Activated naive CD4-positive, alpha-beta T cell treated with anti-CD3 and anti-CD28 coated beads for 36 hours (primary cell): ENCODE data around the gene PGF. TPM values are rescaled to one million over a fixed set of nuclear protein-coding genes. Genes with fewer than 3 reads are reported as not detected.

Experiments
- CTCF ChIA-PET: fragments of 350-600 bp; sonication (Branson Sonifier 250); formaldehyde crosslinking; loops from one replicate; lab custom pipeline; 2021; ENCODE audit warnings: antibody characterized with exemption; lab: Charles Lee
- DNase-seq: peaks from one replicate; pipeline ENCODE4 v3.0.0-alpha.2; 2020
- H3K27ac Mint-ChIP-seq: one replicate; pipeline ENCODE4 v1.8.0; 2021; ENCODE audit warnings: mild to moderate bottlenecking, mixed read lengths
- H3K27me3 Mint-ChIP-seq: one replicate; pipeline ENCODE4 v1.8.0; 2021; ENCODE audit warnings: low read depth, mixed read lengths
- H3K36me3 Mint-ChIP-seq: one replicate; pipeline ENCODE4 v1.8.0; 2021; ENCODE audit warnings: low read depth, mixed read lengths
- H3K4me1 Mint-ChIP-seq: one replicate; pipeline ENCODE4 v1.8.0; 2021; ENCODE audit warnings: low read depth, mixed read lengths
- H3K4me3 Mint-ChIP-seq: one replicate; pipeline ENCODE4 v1.8.0; 2021; ENCODE audit warnings: mild to moderate bottlenecking, moderate library complexity, mixed read lengths
- H3K9me3 Mint-ChIP-seq: one replicate; pipeline ENCODE4 v1.8.0; 2021; ENCODE audit warnings: mixed read lengths
- intact Hi-C: fragments of 100-400 bp; cut with micrococcal nuclease; formaldehyde crosslinking; loops from one replicate; pipeline ENCODE4 v1.15.1; 2023
- total RNA-seq, 2 experiments: library from RNA; stranded (reverse); gene quantifications; one replicate each; pipeline ENCODE4 v1.2.3, GENCODE V29; 2021

PGF gene
- total RNA-seq, 2 experiments from 2014 or later = 0.10 TPM; not detected in 1

- intact Hi-C loops = no loop called here
- Mint-ChIP-seq H3K9me3 (no peaks in the 10 kb centered on the region), H3K27me3 (peaks cover 13% of the 10 kb centered on the region)
Observed at GRCh38 chr14:74952697-74953484, 2.5 kb downstream of the PGF start.

GRCh38 chr14:74952180-74952665, 3.2 kb downstream of the PGF start:
- H3K4me1 Mint-ChIP-seq = no peaks in the 10 kb centered on the region
- H3K27me3 Mint-ChIP-seq = peaks cover 13% of the 10 kb centered on the region
- H3K27ac Mint-ChIP-seq = no peak overlapping the region
- CTCF ChIA-PET = interaction anchor here (0.7 to 1.5 kb wide), 3 partner anchors 13 to 91 kb away, joined by 3 to 5 read pairs (median 3); no protein-coding TSS in a partner anchor
- H3K4me3 Mint-ChIP-seq = no peak overlapping the region
- no peaks in the 10 kb centered on the region for H3K9me3 Mint-ChIP-seq
- DNase-seq = no peak
- intact Hi-C loops = no loop called here
- H3K36me3 Mint-ChIP-seq = no peaks in the 10 kb centered on the region

More at GRCh38 chr14:74952697-74953484, 2.5 kb downstream of the PGF start:
- Mint-ChIP-seq H3K4me3 (no peak overlapping the region), H3K27ac (no peak overlapping the region), H3K4me1 (no peaks in the 10 kb centered on the region), H3K36me3 (no peaks in the 10 kb centered on the region)
- CTCF ChIA-PET = interaction anchor here (0.8 to 1.5 kb wide), 2 partner anchors 92 to 135 kb away, joined by 3 to 5 read pairs; no protein-coding TSS in a partner anchor
- DNase-seq = no peak

GRCh38 chr14:74951443-74952179, 3.8 kb downstream of the PGF start:
- Mint-ChIP-seq H3K36me3 (no peaks in the 10 kb centered on the region), H3K9me3 (no peaks in the 10 kb centered on the region), H3K27me3 (peaks cover 11% of the 10 kb centered on the region), H3K4me3 (no peak overlapping the region), H3K4me1 (peaks cover 1% of the 10 kb centered on the region), H3K27ac (no peak overlapping the region)
- intact Hi-C loops = no loop called here
- DNase-seq = no peak
- CTCF ChIA-PET = interaction anchor here (0.7 to 1.9 kb wide), 4 partner anchors 10 to 90 kb away, joined by 3 to 5 read pairs (median 4); no protein-coding TSS in a partner anchor

GRCh38 chr14:74950795-74951442, 4.5 kb downstream of the PGF start:
- Mint-ChIP-seq H3K9me3 (no peaks in the 10 kb centered on the region), H3K4me1 (peaks cover 7% of the 10 kb centered on the region), H3K4me3 (no peak overlapping the region), H3K36me3 (no peaks in the 10 kb centered on the region), H3K27ac (no peak overlapping the region), H3K27me3 (peaks cover 7% of the 10 kb centered on the region)
- intact Hi-C loops = no loop called here
- CTCF ChIA-PET = interaction anchor here (0.9 to 1.9 kb wide), 2 partner anchors 9 to 12 kb away, joined by 3 to 5 read pairs; no protein-coding TSS in a partner anchor
- no peak for DNase-seq

GRCh38 chr14:74949859-74950573, 5.4 kb downstream of the PGF start:
- CTCF ChIA-PET = interaction anchor here (0.9 to 1.9 kb wide), 3 partner anchors 8 to 139 kb away, joined by 4 to 5 read pairs (median 4); no protein-coding TSS in a partner anchor
- Mint-ChIP-seq H3K9me3 (no peaks in the 10 kb centered on the region), H3K4me1 (peaks cover 7% of the 10 kb centered on the region), H3K27ac (no peak overlapping the region), H3K27me3 (peaks cover 7% of the 10 kb centered on the region), H3K4me3 (no peak overlapping the region), H3K36me3 (no peaks in the 10 kb centered on the region)
- intact Hi-C loops = loop anchor here (10.0 kb wide), 1 partner anchor 705 kb away; no protein-coding TSS in a partner anchor
- DNase-seq = no peak

- intact Hi-C loops = loop anchor here (10.0 kb wide), 1 partner anchor 706 kb away; no protein-coding TSS in a partner anchor
- Mint-ChIP-seq H3K4me1 (peaks cover 7% of the 10 kb centered on the region), H3K27me3 (peaks cover 7% of the 10 kb centered on the region), H3K9me3 (no peaks in the 10 kb centered on the region), H3K27ac (no peak overlapping the region), H3K36me3 (no peaks in the 10 kb centered on the region), H3K4me3 (no peak overlapping the region)
- CTCF ChIA-PET = interaction anchor here (0.9 to 5.5 kb wide), 6 partner anchors 11 to 140 kb away, joined by 3 to 75 read pairs (median 4); no protein-coding TSS in a partner anchor
- DNase-seq = no peak
Observed at GRCh38 chr14:74949191-74949601, 6.2 kb downstream of the PGF start.

GRCh38 chr14:74948228-74949175, 6.9 kb downstream of the PGF start:
- H3K9me3 Mint-ChIP-seq = no peaks in the 10 kb centered on the region
- H3K27me3 Mint-ChIP-seq = peaks cover 4% of the 10 kb centered on the region
- CTCF ChIA-PET = interaction anchor here (0.9 to 5.5 kb wide), 6 partner anchors 10 to 140 kb away, joined by 3 to 75 read pairs (median 5); no protein-coding TSS in a partner anchor
- intact Hi-C loops = loop anchor here (10.0 kb wide), 1 partner anchor 706 kb away; no protein-coding TSS in a partner anchor
- no peak overlapping the region for H3K27ac Mint-ChIP-seq
- no peaks in the 10 kb centered on the region for H3K36me3 Mint-ChIP-seq
- H3K4me1 Mint-ChIP-seq = peaks cover 7% of the 10 kb centered on the region
- H3K4me3 Mint-ChIP-seq = no peak overlapping the region
- DNase-seq = no peak

- H3K36me3 Mint-ChIP-seq = no peaks in the 10 kb centered on the region
- H3K9me3 Mint-ChIP-seq = no peaks in the 10 kb centered on the region
- no peak for DNase-seq
- peaks cover 13% of the 10 kb centered on the region for H3K4me1 Mint-ChIP-seq
- H3K27ac Mint-ChIP-seq = no peak overlapping the region
- H3K27me3 Mint-ChIP-seq = peaks cover 3% of the 10 kb centered on the region
- intact Hi-C loops = loop anchor here (10.0 kb wide), 1 partner anchor 707 kb away; no protein-coding TSS in a partner anchor
- H3K4me3 Mint-ChIP-seq = no peak overlapping the region
- CTCF ChIA-PET = interaction anchor here (0.6 to 5.5 kb wide), 14 partner anchors 9 to 659 kb away, joined by 3 to 75 read pairs (median 3); no protein-coding TSS in a partner anchor
Observed at GRCh38 chr14:74947353-74948227, 7.8 kb downstream of the PGF start.

GRCh38 chr14:74946659-74947281, 8.6 kb downstream of the PGF start:
- Mint-ChIP-seq H3K36me3 (no peaks in the 10 kb centered on the region), H3K9me3 (no peaks in the 10 kb centered on the region), H3K4me3 (no peak overlapping the region), H3K27ac (peak overlapping the region; percentile 65), H3K4me1 (peaks cover 20% of the 10 kb centered on the region), H3K27me3 (peaks cover 3% of the 10 kb centered on the region)
- CTCF ChIA-PET = interaction anchor here (0.7 to 5.9 kb wide), 17 partner anchors 11 to 351 kb away, joined by 3 to 75 read pairs (median 5); partner anchors contain the start of genes ACYP1 and EIF2B2
- DNase-seq = no peak
- intact Hi-C loops = loop anchor here (1.0 to 10.0 kb wide), 4 partner anchors 56 to 708 kb away; partner anchors contain the start of gene EIF2B2
